Measurements from ENCODE around the gene CYP4B1.

GRCh38 chr1:46822248-46822826 is 23.5 kb downstream of the CYP4B1 start:
- TF ChIP-seq POLR2AphosphoS5 (IDR thresholded peaks at IDR 0.05) (no peak), CTCF (IDR thresholded peaks at IDR 0.05) (no peak)

Measured in sigmoid colon (tissue), 4 donors.